Measurements from ENCODE around the gene SAMD8. TPM values are rescaled to one million over a fixed set of nuclear protein-coding genes. Genes with fewer than 3 reads are reported as not detected.

Gene SAMD8
- total and polyA plus RNA-seq, 10 of the 15 experiments (the other 5 are each of a cell fraction or from before 2014, with no cell fraction given), result 2.8 to 26.0 (median 9.3) TPM

GRCh38 chr10:75084834-75085384 is 26.5 kb upstream of the SAMD8 start:
- no peak overlapping the region for H3K4me3 ChIP-seq
- H3K4me2 ChIP-seq (ENCODE audit: control insufficient read depth, insufficient read depth), result no peak overlapping the region
- in situ Hi-C loops (cut with MboI) (no loop called here), intact Hi-C loops (cut with micrococcal nuclease; ENCODE audit: unreplicated experiment) (no loop called here)
- FAIRE-seq, result no peak
- no peaks in the 10 kb centered on the region for H3K79me2 ChIP-seq (ENCODE audit: control insufficient read depth, insufficient read depth, low read length)
- no peaks in the 10 kb centered on the region for H3K36me3 ChIP-seq (ENCODE audit: control insufficient read depth in 2 of 2, insufficient read depth in 2 of 2, low read length in 1 of 2)
- 83% methylated on average over 19 of the region's 19 CpGs for WGBS (ENCODE audit: insufficient coverage, insufficient replicate concordance, low lambda C conversion rate, missing lambda C conversion rate)
- ChIA-PET CTCF (interaction anchor here (0.6 kb wide), 1 partner anchor 98 kb away, joined by 3 read pairs; no protein-coding TSS in a partner anchor), RAD21 (ENCODE audit: unreplicated experiment) (no interaction called here), SMC1A (ENCODE audit: uncharacterized antibody, unreplicated experiment) (no interaction called here), POLR2A (no interaction called here)
- H3K4me1 ChIP-seq (ENCODE audit: control insufficient read depth, insufficient read depth, low read length), result no peaks in the 10 kb centered on the region
- no peak overlapping the region for H3K27ac ChIP-seq (ENCODE audit: control insufficient read depth, insufficient read depth)
- no peaks in the 10 kb centered on the region for H3K9me3 ChIP-seq (replicated peaks; ENCODE audit: control insufficient read depth, insufficient read depth, low read length)
- H3K9ac ChIP-seq (ENCODE audit: control insufficient read depth, insufficient read depth, low read length), result no peak overlapping the region
- no TSS peak for BruUV-seq (replicated peaks)
- TF ChIP-seq, protein P1, sequence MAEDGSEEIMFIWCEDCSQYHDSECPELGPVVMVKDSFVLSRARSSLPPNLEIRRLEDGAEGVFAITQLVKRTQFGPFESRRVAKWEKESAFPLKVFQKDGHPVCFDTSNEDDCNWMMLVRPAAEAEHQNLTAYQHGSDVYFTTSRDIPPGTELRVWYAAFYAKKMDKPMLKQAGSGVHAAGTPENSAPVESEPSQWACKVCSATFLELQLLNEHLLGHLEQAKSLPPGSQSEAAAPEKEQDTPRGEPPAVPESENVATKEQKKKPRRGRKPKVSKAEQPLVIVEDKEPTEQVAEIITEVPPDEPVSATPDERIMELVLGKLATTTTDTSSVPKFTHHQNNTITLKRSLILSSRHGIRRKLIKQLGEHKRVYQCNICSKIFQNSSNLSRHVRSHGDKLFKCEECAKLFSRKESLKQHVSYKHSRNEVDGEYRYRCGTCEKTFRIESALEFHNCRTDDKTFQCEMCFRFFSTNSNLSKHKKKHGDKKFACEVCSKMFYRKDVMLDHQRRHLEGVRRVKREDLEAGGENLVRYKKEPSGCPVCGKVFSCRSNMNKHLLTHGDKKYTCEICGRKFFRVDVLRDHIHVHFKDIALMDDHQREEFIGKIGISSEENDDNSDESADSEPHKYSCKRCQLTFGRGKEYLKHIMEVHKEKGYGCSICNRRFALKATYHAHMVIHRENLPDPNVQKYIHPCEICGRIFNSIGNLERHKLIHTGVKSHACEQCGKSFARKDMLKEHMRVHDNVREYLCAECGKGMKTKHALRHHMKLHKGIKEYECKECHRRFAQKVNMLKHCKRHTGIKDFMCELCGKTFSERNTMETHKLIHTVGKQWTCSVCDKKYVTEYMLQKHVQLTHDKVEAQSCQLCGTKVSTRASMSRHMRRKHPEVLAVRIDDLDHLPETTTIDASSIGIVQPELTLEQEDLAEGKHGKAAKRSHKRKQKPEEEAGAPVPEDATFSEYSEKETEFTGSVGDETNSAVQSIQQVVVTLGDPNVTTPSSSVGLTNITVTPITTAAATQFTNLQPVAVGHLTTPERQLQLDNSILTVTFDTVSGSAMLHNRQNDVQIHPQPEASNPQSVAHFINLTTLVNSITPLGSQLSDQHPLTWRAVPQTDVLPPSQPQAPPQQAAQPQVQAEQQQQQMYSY (CRISPR knock-in tag; IDR thresholded peaks at IDR 0.05), result no peak
- TF ChIP-seq, protein P2, sequence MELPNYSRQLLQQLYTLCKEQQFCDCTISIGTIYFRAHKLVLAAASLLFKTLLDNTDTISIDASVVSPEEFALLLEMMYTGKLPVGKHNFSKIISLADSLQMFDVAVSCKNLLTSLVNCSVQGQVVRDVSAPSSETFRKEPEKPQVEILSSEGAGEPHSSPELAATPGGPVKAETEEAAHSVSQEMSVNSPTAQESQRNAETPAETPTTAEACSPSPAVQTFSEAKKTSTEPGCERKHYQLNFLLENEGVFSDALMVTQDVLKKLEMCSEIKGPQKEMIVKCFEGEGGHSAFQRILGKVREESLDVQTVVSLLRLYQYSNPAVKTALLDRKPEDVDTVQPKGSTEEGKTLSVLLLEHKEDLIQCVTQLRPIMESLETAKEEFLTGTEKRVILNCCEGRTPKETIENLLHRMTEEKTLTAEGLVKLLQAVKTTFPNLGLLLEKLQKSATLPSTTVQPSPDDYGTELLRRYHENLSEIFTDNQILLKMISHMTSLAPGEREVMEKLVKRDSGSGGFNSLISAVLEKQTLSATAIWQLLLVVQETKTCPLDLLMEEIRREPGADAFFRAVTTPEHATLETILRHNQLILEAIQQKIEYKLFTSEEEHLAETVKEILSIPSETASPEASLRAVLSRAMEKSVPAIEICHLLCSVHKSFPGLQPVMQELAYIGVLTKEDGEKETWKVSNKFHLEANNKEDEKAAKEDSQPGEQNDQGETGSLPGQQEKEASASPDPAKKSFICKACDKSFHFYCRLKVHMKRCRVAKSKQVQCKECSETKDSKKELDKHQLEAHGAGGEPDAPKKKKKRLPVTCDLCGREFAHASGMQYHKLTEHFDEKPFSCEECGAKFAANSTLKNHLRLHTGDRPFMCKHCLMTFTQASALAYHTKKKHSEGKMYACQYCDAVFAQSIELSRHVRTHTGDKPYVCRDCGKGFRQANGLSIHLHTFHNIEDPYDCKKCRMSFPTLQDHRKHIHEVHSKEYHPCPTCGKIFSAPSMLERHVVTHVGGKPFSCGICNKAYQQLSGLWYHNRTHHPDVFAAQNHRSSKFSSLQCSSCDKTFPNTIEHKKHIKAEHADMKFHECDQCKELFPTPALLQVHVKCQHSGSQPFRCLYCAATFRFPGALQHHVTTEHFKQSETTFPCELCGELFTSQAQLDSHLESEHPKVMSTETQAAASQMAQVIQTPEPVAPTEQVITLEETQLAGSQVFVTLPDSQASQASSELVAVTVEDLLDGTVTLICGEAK (IDR thresholded peaks at IDR 0.05; ENCODE audit: borderline replicate concordance), result no peak
- no peak for TF ChIP-seq BMI1 (IDR thresholded peaks at IDR 0.05; ENCODE audit: borderline replicate concordance)
- TF ChIP-seq KAT2A (conservative IDR thresholded peaks at IDR 0.05; ENCODE audit: control insufficient read depth, low read depth, low read length), result no peak
- no peak overlapping the region for H2AFZ ChIP-seq (ENCODE audit: control insufficient read depth, low read depth, low read length)
- no peak for ATAC-seq
- no peak for DNase-seq (ENCODE audit: low read depth, low spot score)
- no peaks in the 10 kb centered on the region for H4K20me1 ChIP-seq (ENCODE audit: control insufficient read depth, insufficient read depth)
- no peaks in the 10 kb centered on the region for H3K27me3 ChIP-seq (replicated peaks in 1 of 2; ENCODE audit: control insufficient read depth in 2 of 2, insufficient read depth in 2 of 2, low read length in 1 of 2)

Data from GM12878 (cell line).